CD4-positive, CD25-positive, alpha-beta regulatory T cell (primary cell): Measurements from ENCODE around the gene AIRE. TPM values are rescaled to one million over a fixed set of nuclear protein-coding genes. Genes with fewer than 3 reads are reported as not detected.

ENCODE experiments used
- ATAC-seq, 2 donors: fragments of 150-1000 bp; cut with Tn5 transposase; one replicate each; pipeline ENCODE4 v1.10.0; 2021; ENCODE audit warnings: low read depth in 2 of 2, moderate number of reproducible peaks in 2 of 2, moderate library complexity in 1 of 2
- DNase-seq, 3 donors: peaks; one replicate each; pipeline versions ENCODE4 v3.0.0 to v3.0.0-alpha.2; 2012 to 2022; ENCODE audit warnings: mixed read lengths in 1 of 3
- H3K27ac ChIP-seq: one replicate; pipeline ENCODE4 v1.7.0; 2013; ENCODE audit warnings: mild to moderate bottlenecking, low read length; ENCODE audit not compliant: insufficient read depth, poor library complexity, severe bottlenecking
- H3K27me3 ChIP-seq: one replicate; pipeline ENCODE4 v1.7.0; 2013; ENCODE audit warnings: low read length; ENCODE audit not compliant: control insufficient read depth, insufficient read depth
- H3K36me3 ChIP-seq: one replicate; pipeline ENCODE4 v1.7.0; 2013; ENCODE audit warnings: mild to moderate bottlenecking, low read length, moderate library complexity; ENCODE audit not compliant: control insufficient read depth, insufficient read depth
- H3K4me1 ChIP-seq: 2 replicates; pipeline ENCODE4 v1.7.0; 2013; ENCODE audit warnings: mild to moderate bottlenecking, low read length; ENCODE audit not compliant: insufficient read depth, control insufficient read depth, poor library complexity, severe bottlenecking
- H3K4me3 ChIP-seq: one replicate; pipeline ENCODE4 v1.7.0; 2013; ENCODE audit warnings: low read depth, mild to moderate bottlenecking, low read length, moderate library complexity
- H3K9me3 ChIP-seq, 2 experiments: 1 replicate in 1 of 2; 2 replicates in 1 of 2; pipeline ENCODE4 v1.7.0; 2013; ENCODE audit warnings: low read length in 2 of 2, mild to moderate bottlenecking in 1 of 2, moderate library complexity in 1 of 2; ENCODE audit not compliant: control insufficient read depth in 2 of 2
- H3K27ac Mint-ChIP-seq, 3 donors: one replicate each; pipeline ENCODE4 v1.8.0; 2020 to 2022; ENCODE audit warnings: mild to moderate bottlenecking in 3 of 3, mixed read lengths in 3 of 3, moderate library complexity in 2 of 3
- H3K27me3 Mint-ChIP-seq: one replicate; pipeline ENCODE4 v1.8.0; 2022; ENCODE audit warnings: mild to moderate bottlenecking, mixed read lengths
- H3K36me3 Mint-ChIP-seq: one replicate; pipeline ENCODE4 v1.8.0; 2020; ENCODE audit warnings: mixed read lengths
- H3K4me1 Mint-ChIP-seq, 4 donors: one replicate each; pipeline ENCODE4 v1.8.0; 2020 to 2022; ENCODE audit warnings: mixed read lengths in 4 of 4, mild to moderate bottlenecking in 1 of 4
- H3K4me3 Mint-ChIP-seq, 4 donors: one replicate each; pipeline ENCODE4 v1.8.0; 2020 to 2022; ENCODE audit warnings: mild to moderate bottlenecking in 4 of 4, mixed read lengths in 4 of 4, moderate library complexity in 3 of 4
- H3K9me3 Mint-ChIP-seq, 7 donors: one replicate each; pipeline ENCODE4 v1.8.0; 2020 to 2022; ENCODE audit warnings: mixed read lengths in 7 of 7, mild to moderate bottlenecking in 3 of 7, moderate library complexity in 2 of 7
- polyA plus RNA-seq, 4 donors: library from polyadenylated mRNA; unstranded; fragments of 300-500 nt; fragmentation: Illumina TruSeq; gene quantifications; one replicate each; pipeline ENCODE4 v1.2.3, GENCODE V29; 2021
- total RNA-seq: library from RNA; stranded (reverse); gene quantifications from one replicate; pipeline ENCODE4 v1.2.3, GENCODE V29; 2022

The AIRE gene
- total and polyA plus RNA-seq, 5 donors from 2014 or later, result 0.07 to 2.0 (median 0.39) TPM

DNA sequence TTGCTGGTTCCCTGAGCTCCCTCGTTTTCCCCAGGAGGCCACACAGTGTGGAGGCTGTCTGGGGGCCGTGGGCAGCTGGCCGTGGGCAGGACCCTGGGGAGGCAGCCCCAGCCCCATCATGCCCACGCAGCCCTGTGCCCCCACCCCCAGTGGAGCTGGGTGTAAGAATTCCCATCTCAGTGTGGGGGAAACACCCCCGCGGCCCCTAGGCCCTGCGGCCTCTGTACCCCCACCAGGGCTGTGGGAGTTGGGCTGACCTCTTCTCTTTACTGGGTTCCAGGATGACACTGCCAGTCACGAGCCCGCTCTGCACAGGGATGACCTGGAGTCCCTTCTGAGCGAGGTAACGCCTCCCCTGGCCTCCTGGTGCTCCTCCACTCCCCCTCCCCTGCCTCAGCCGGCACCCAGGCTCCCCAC, 10.4 kb downstream of the AIRE start:
- no peak overlapping the region for H3K4me3 Mint-ChIP-seq

GRCh38 chr21:44296916-44297315, 11.2 kb downstream of the AIRE start:
- Mint-ChIP-seq H3K36me3 (no peaks in the 10 kb centered on the region), H3K9me3 (no peaks in the 10 kb centered on the region), H3K27ac (no peak overlapping the region), H3K27me3 (peaks cover 4% of the 10 kb centered on the region), H3K4me3 (no peak overlapping the region), H3K4me1 (peaks cover 0 to 47% (median 14%) of the 10 kb centered on the region in 4 donors)
- no peaks in the 10 kb centered on the region for H3K36me3 ChIP-seq
- no peak for DNase-seq
- ATAC-seq, result no peak
- no peak overlapping the region for H3K4me3 ChIP-seq
- no peak overlapping the region for H3K27ac ChIP-seq
- no peaks in the 10 kb centered on the region for H3K9me3 ChIP-seq
- no peaks in the 10 kb centered on the region for H3K27me3 ChIP-seq
- peaks cover 61% of the 10 kb centered on the region for H3K4me1 ChIP-seq

More for the DNA sequence above, 10.4 kb downstream of the AIRE start:
- peaks cover 53% of the 10 kb centered on the region for H3K4me1 ChIP-seq
- H3K27me3 ChIP-seq, result no peaks in the 10 kb centered on the region
- no peak overlapping the region for H3K27ac Mint-ChIP-seq
- H3K9me3 ChIP-seq, result no peaks in the 10 kb centered on the region
- H3K27me3 Mint-ChIP-seq, result peaks cover 4% of the 10 kb centered on the region
- H3K36me3 Mint-ChIP-seq, result no peaks in the 10 kb centered on the region
- no peak overlapping the region for H3K27ac ChIP-seq
- H3K4me1 Mint-ChIP-seq, result peaks cover 0 to 39% (median 10%) of the 10 kb centered on the region in 4 donors
- no peak overlapping the region for H3K4me3 ChIP-seq
- H3K36me3 ChIP-seq, result no peaks in the 10 kb centered on the region
- no peak for DNase-seq
- no peak for ATAC-seq
- H3K9me3 Mint-ChIP-seq, result no peaks in the 10 kb centered on the region

DNA sequence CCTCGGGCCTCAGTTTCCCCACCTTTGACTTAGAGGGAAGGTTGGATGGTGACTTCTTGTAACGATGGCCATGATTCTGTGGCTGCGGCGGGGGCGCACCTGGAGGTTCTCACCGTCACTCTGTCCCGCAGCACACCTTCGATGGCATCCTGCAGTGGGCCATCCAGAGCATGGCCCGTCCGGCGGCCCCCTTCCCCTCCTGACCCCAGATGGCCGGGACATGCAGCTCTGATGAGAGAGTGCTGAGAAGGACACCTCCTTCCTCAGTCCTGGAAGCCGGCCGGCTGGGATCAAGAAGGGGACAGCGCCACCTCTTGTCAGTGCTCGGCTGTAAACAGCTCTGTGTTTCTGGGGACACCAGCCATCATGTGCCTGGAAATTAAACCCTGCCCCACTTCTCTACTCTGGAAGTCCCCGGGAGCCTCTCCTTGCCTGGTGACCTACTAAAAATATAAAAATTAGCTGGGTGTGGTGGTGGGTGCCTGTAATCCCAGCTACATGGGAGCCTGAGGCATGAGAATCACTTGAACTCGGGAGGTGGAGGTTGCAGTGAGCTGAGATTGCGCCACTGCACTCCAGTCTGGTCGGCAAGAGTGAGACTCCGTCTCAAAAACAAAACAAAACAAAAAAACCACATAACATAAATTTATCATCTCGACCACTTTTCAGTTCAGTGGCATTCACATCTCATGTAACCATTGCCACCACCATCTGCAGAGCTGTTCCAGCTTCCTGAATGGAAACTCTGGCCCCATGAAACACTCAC, 12.0 kb downstream of the AIRE start:
- Mint-ChIP-seq H3K9me3 (no peaks in the 10 kb centered on the region), H3K27me3 (peaks cover 4% of the 10 kb centered on the region), H3K27ac (peak overlapping the region; percentile 43 to 90 (median 47)), H3K4me1 (peaks cover 0 to 53% (median 19%) of the 10 kb centered on the region in 4 donors), H3K36me3 (no peaks in the 10 kb centered on the region), H3K4me3 (peak overlapping the region; percentile 46 to 96 (median 81))
- DNase-seq, result peak; percentile 45 to 73 (median 55)
- Histone ChIP-seq H3K36me3 (no peaks in the 10 kb centered on the region), H3K27ac (peak overlapping the region; percentile 47), H3K4me1 (peaks cover 67% of the 10 kb centered on the region), H3K4me3 (no peak overlapping the region), H3K27me3 (no peaks in the 10 kb centered on the region), H3K9me3 (no peaks in the 10 kb centered on the region)
- peak; percentile 28 to 39 for ATAC-seq

DNA sequence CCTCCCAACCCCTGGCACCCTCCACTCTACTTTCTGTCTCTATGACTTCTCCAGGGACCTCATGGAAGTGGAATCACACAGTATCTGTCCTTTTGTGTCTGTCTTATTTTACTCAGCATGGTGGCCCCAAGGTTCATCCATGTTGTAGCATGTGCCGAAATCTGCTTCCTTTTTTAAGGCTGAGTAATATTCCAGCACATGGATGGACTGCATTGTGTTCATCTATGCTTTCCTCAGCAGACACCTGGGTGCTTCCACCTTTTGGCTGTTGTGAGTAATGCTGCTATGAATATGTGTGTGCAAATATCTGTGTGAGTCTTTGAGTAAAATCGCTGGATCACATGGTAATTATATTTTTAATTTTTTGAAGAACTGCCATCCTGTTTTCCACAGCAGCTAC, 12.6 kb downstream of the AIRE start:
- Mint-ChIP-seq H3K4me1 (peaks cover 1 to 57% (median 22%) of the 10 kb centered on the region in 4 donors), H3K27me3 (peaks cover 4% of the 10 kb centered on the region), H3K36me3 (no peaks in the 10 kb centered on the region), H3K27ac (peak overlapping the region; percentile 47 to 90 (median 49)), H3K9me3 (peaks cover 0 to under 1% (median 0%) of the 10 kb centered on the region in 7 donors), H3K4me3 (peak overlapping the region; percentile 73 to 96 (median 79))
- Histone ChIP-seq H3K36me3 (no peaks in the 10 kb centered on the region), H3K27ac (peak overlapping the region; percentile 47), H3K4me3 (no peak overlapping the region), H3K27me3 (no peaks in the 10 kb centered on the region), H3K9me3 (no peaks in the 10 kb centered on the region), H3K4me1 (peaks cover 69% of the 10 kb centered on the region)
- DNase-seq (peak in 2 of 3 donors; percentile 34 to 49), ATAC-seq (no peak)

- peak in 1 of 3 donors; percentile 43 for DNase-seq
- peaks cover 4 to 64% (median 26%) of the 10 kb centered on the region in 4 donors for H3K4me1 Mint-ChIP-seq
- peaks cover 0 to 2% (median 0%) of the 10 kb centered on the region in 7 donors for H3K9me3 Mint-ChIP-seq
Observed at GRCh38 chr21:44299085-44299457, 13.4 kb downstream of the AIRE start.

GRCh38 chr21:44299458-44300261, 14.0 kb downstream of the AIRE start, which contains the start of gene PFKL:
TSS of gene PFKL (plus strand) at chr21:44300053. CDS start at chr21:44300106, 53 bp downstream.
- H3K9me3 Mint-ChIP-seq, result peaks cover 0 to 2% (median 0%) of the 10 kb centered on the region in 7 donors
- H3K27ac Mint-ChIP-seq, result peak within 1 kb of the TSS; percentile 92 to 97 (median 95)
- peaks cover 4% of the 10 kb centered on the region for H3K27me3 Mint-ChIP-seq
- H3K36me3 Mint-ChIP-seq, result no peaks in the 10 kb centered on the region
- H3K4me1 ChIP-seq, result peaks cover 73% of the 10 kb centered on the region
- no peaks in the 10 kb centered on the region for H3K36me3 ChIP-seq
- peak within 1 kb of the TSS; percentile 67 for H3K4me3 ChIP-seq
- peak within 1 kb of the TSS; percentile 90 to 96 (median 96) for H3K4me3 Mint-ChIP-seq
- H3K27ac ChIP-seq, result peak within 1 kb of the TSS; percentile 82
- H3K9me3 ChIP-seq, result no peaks in the 10 kb centered on the region
- ATAC-seq (peak; percentile 62 to 64), DNase-seq (peak; percentile 50 to 84 (median 52))
- H3K4me1 Mint-ChIP-seq, result peaks cover 4 to 63% (median 27%) of the 10 kb centered on the region in 4 donors
- H3K27me3 ChIP-seq, result no peaks in the 10 kb centered on the region

More at GRCh38 chr21:44299085-44299457, 13.4 kb downstream of the AIRE start:
- Mint-ChIP-seq H3K27ac (peak overlapping the region; percentile 92 to 95 (median 95)), H3K4me3 (peak overlapping the region; percentile 90 to 96 (median 96)), H3K27me3 (peaks cover 4% of the 10 kb centered on the region), H3K36me3 (no peaks in the 10 kb centered on the region)
- Histone ChIP-seq H3K36me3 (no peaks in the 10 kb centered on the region), H3K4me1 (peaks cover 72% of the 10 kb centered on the region), H3K27ac (peak overlapping the region; percentile 82), H3K9me3 (no peaks in the 10 kb centered on the region), H3K4me3 (peak overlapping the region; percentile 67), H3K27me3 (no peaks in the 10 kb centered on the region)
- peak; percentile 0 to 1 for ATAC-seq

GRCh38 chr21:44300262-44300959, 14.7 kb downstream of the AIRE start:
- H3K27me3 Mint-ChIP-seq, result peaks cover 2% of the 10 kb centered on the region
- H3K4me1 ChIP-seq, result peaks cover 73% of the 10 kb centered on the region

More at GRCh38 chr21:44300262-44300959, 14.7 kb downstream of the AIRE start:
- Histone ChIP-seq H3K9me3 (no peaks in the 10 kb centered on the region), H3K36me3 (no peaks in the 10 kb centered on the region), H3K4me3 (peak overlapping the region; percentile 53), H3K27me3 (no peaks in the 10 kb centered on the region), H3K27ac (peak overlapping the region; percentile 82)
- DNase-seq (peak; percentile 44 to 66 (median 63)), ATAC-seq (peak; percentile 32 to 41)
- Mint-ChIP-seq H3K4me3 (peak overlapping the region; percentile 86 to 90 (median 88)), H3K9me3 (peaks cover 0 to 2% (median 0%) of the 10 kb centered on the region in 7 donors), H3K4me1 (peaks cover 4 to 64% (median 30%) of the 10 kb centered on the region in 4 donors), H3K27ac (peak overlapping the region; percentile 86 to 97 (median 88)), H3K36me3 (no peaks in the 10 kb centered on the region)
